ENCODE data around the gene LDHAL6B. TPM values are rescaled to one million over a fixed set of nuclear protein-coding genes. Genes with fewer than 3 reads are reported as not detected.

Gene LDHAL6B
- total RNA-seq, 1 donor from 2014 or later, result not detected

DNA sequence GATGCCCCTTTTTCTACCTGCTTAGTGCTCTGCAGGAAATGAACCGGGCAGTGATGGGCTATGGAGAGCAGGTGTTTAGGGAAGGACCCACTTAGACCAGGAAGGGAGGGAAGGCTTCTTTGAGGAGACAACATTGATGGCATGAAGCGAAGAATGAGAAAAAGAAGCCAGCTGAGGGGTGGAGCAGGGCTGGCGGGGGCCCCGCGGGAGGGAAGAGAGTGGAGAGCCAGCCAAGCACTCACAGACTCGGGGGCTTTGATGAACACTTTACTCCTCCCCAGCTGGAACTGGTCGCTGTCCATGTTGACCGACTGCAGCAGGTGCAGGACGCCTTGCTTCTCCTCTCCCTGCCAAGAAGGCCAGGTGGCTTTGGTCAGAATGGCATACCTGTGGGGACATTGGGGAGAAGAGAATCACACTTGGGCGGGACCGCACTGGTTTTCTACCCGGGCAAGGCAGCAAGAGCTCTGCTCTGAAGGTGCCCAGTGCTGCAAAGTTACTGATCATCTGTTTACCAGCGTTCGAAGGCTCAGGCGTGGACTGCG lies 28.4 kb upstream of the LDHAL6B start:
- H3K36me3 Mint-ChIP-seq (ENCODE audit: low read depth), result peaks cover 37% of the 10 kb centered on the region

DNA sequence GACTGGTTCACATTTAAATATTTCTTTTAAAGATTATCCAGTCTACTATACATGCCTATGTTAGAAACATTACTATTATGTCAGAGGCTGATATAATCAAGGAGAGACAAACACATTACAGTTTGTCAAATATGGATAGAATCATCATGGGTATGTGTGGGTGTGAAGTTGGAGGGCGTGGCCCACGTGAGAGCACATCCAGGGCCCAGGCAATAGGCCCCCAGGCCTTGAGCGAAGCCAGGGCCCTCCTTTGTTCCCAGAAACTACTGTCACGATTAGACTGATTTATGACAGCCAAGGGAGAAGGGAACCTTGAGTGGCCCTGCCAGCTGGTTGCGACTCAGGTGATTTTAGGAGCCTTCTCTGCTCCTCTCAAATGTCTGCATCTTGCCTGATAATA lies 26.9 kb upstream of the LDHAL6B start:
- Mint-ChIP-seq H3K9me3 (ENCODE audit: low read depth) (peaks cover 4% of the 10 kb centered on the region), H3K4me1 (ENCODE audit: low read depth) (peaks cover 15% of the 10 kb centered on the region), H3K27ac (ENCODE audit: unreplicated experiment) (no peak overlapping the region), H3K4me3 (ENCODE audit: unreplicated experiment) (no peak overlapping the region), H3K36me3 (ENCODE audit: low read depth) (peaks cover 44% of the 10 kb centered on the region), H3K27me3 (ENCODE audit: low read depth) (no peaks in the 10 kb centered on the region)
- TF ChIP-seq, protein P1, sequence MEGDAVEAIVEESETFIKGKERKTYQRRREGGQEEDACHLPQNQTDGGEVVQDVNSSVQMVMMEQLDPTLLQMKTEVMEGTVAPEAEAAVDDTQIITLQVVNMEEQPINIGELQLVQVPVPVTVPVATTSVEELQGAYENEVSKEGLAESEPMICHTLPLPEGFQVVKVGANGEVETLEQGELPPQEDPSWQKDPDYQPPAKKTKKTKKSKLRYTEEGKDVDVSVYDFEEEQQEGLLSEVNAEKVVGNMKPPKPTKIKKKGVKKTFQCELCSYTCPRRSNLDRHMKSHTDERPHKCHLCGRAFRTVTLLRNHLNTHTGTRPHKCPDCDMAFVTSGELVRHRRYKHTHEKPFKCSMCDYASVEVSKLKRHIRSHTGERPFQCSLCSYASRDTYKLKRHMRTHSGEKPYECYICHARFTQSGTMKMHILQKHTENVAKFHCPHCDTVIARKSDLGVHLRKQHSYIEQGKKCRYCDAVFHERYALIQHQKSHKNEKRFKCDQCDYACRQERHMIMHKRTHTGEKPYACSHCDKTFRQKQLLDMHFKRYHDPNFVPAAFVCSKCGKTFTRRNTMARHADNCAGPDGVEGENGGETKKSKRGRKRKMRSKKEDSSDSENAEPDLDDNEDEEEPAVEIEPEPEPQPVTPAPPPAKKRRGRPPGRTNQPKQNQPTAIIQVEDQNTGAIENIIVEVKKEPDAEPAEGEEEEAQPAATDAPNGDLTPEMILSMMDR (IDR thresholded peaks at IDR 0.05), result no peak
- no peak for DNase-seq (ENCODE audit: low spot score)

More for the DNA sequence above, 28.4 kb upstream of the LDHAL6B start:
- peaks cover 7% of the 10 kb centered on the region for H3K9me3 Mint-ChIP-seq (ENCODE audit: low read depth)
- no peak overlapping the region for H3K4me3 Mint-ChIP-seq (ENCODE audit: unreplicated experiment)
- TF ChIP-seq, protein P1 (IDR thresholded peaks at IDR 0.05), result no peak
- no peak overlapping the region for H3K27ac Mint-ChIP-seq (ENCODE audit: unreplicated experiment)
- peaks cover 15% of the 10 kb centered on the region for H3K4me1 Mint-ChIP-seq (ENCODE audit: low read depth)
- no peak for DNase-seq (ENCODE audit: low spot score)
- H3K27me3 Mint-ChIP-seq (ENCODE audit: low read depth), result no peaks in the 10 kb centered on the region

DNA sequence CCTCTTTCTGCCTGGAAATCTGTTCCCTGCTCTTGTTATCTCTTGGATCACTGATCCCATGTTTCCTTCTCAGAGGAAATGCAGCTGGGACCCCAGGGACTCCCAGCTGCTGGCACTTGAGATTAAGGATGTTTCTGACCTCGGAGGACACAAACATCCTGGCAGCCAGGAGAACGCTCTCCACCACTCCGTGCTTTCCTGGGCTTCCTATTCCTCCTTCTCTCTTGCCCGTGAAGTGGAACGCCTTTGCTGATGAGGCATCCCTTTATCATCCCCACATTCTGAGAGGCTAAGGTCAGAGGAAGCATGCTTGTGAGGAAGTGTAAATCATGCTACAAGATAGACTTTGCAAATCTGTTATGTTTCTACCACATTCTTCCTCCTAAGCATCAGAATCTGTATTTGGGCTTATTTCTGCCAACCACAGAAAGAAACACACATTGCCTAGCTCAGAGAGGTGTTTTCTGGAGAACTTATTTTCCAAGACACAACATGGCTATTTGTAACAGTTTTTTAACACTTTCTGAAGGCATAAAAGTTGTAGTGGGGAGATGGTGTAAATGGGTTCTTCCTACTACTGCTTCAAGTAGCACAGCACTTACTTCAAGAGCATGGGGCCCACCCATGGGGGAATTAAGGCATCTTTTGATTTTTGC lies 25.6 kb upstream of the LDHAL6B start:
- TF ChIP-seq, protein P1 (IDR thresholded peaks at IDR 0.05), result no peak
- Mint-ChIP-seq H3K36me3 (ENCODE audit: low read depth) (peaks cover 46% of the 10 kb centered on the region), H3K27ac (ENCODE audit: unreplicated experiment) (no peak overlapping the region)

DNA sequence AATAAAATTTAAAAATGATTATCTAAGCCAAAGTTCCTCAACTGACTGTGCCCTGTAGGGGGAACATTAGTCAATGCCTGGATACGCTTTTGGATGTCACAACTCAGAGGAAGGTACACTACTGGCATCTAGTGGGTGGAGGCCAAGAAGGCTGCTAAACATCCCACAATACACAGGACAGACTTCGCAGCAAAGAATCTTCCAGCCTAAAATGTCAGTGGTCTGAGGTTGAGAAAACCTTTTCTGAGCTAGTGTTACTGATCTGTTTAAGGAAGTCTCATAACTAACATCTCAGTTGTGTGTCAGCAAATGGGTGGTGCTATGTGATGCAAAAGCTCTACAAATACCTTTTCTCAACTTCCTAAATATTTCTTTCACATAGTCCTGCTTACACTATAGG lies 20.9 kb upstream of the LDHAL6B start:
- H3K4me3 Mint-ChIP-seq (ENCODE audit: unreplicated experiment), result no peak overlapping the region
- no peak for DNase-seq (ENCODE audit: low spot score)
- TF ChIP-seq, protein P1 (IDR thresholded peaks at IDR 0.05), result peak; percentile 26
- peaks cover 13% of the 10 kb centered on the region for H3K9me3 Mint-ChIP-seq (ENCODE audit: low read depth)
- no peaks in the 10 kb centered on the region for H3K27me3 Mint-ChIP-seq (ENCODE audit: low read depth)
- peaks cover 6% of the 10 kb centered on the region for H3K4me1 Mint-ChIP-seq (ENCODE audit: low read depth)
- peaks cover 58% of the 10 kb centered on the region for H3K36me3 Mint-ChIP-seq (ENCODE audit: low read depth)
- H3K27ac Mint-ChIP-seq (ENCODE audit: unreplicated experiment), result no peak overlapping the region

More for the DNA sequence above, 25.6 kb upstream of the LDHAL6B start:
- no peaks in the 10 kb centered on the region for H3K27me3 Mint-ChIP-seq (ENCODE audit: low read depth)
- DNase-seq (ENCODE audit: low spot score), result no peak
- peaks cover 4% of the 10 kb centered on the region for H3K9me3 Mint-ChIP-seq (ENCODE audit: low read depth)
- H3K4me1 Mint-ChIP-seq (ENCODE audit: low read depth), result peaks cover 4% of the 10 kb centered on the region
- H3K4me3 Mint-ChIP-seq (ENCODE audit: unreplicated experiment), result no peak overlapping the region

DNA sequence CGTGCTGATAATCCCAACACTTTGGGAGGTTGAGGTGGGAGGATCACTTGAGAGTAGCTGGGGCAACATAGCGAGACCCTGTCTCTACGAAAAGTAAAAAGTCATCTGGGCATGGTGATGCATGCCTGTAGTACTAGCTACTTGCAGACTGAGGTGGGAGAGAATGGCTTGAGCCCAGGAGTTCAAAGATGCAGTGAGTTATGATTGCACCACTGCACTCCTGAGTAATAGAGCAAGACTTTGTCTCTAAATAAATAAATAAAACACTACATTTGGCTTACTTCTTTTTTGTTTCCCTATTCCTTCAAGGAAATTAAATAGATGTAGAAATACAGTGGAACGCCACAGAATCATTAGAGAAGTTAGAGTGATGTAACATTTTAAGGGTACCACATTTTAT lies 20.1 kb upstream of the LDHAL6B start:
- TF ChIP-seq, protein P1 (IDR thresholded peaks at IDR 0.05), result no peak
- Mint-ChIP-seq H3K4me3 (ENCODE audit: unreplicated experiment) (no peak overlapping the region), H3K27me3 (ENCODE audit: low read depth) (no peaks in the 10 kb centered on the region), H3K27ac (ENCODE audit: unreplicated experiment) (no peak overlapping the region), H3K4me1 (ENCODE audit: low read depth) (peaks cover 10% of the 10 kb centered on the region), H3K9me3 (ENCODE audit: low read depth) (peaks cover 20% of the 10 kb centered on the region), H3K36me3 (ENCODE audit: low read depth) (peaks cover 57% of the 10 kb centered on the region)
- no peak for DNase-seq (ENCODE audit: low spot score)
